Kidney epithelial cell (primary cell): Measurements from ENCODE around the gene TMEM236. TPM values are rescaled to one million over a fixed set of nuclear protein-coding genes. Genes with fewer than 3 reads are reported as not detected.
A peak's percentile ranks its signal among the peaks of the same experiment; 100 is the strongest.

ENCODE experiments used
- DNase-seq: peaks from one replicate; pipeline ENCODE4 v3.0.0-alpha.2; 2010; ENCODE audit warnings: low read depth
- H3K27me3 ChIP-seq: 2 replicates; pipeline ENCODE4 v1.6.0; 2011; ENCODE audit warnings: low read length; ENCODE audit not compliant: control insufficient read depth, insufficient read depth
- H3K36me3 ChIP-seq: 2 replicates; pipeline ENCODE4 v1.5.1; 2011; ENCODE audit warnings: low read length; ENCODE audit not compliant: control insufficient read depth, insufficient read depth
- H3K4me3 ChIP-seq: 2 replicates; pipeline ENCODE4 v1.5.1; 2011; ENCODE audit warnings: low read depth, mild to moderate bottlenecking, control low read depth, low read length
- total RNA-seq: library from RNA; depleted of rRNA; stranded (reverse); fragments of >200 nt; gene quantifications from 2 replicates; pipeline ENCODE4 v1.2.3, GENCODE V29; 2015
- TF ChIP-seq, protein P1 (sequence below): IDR thresholded peaks from 2 replicates; pipeline ENCODE4 v1.5.1; 2011; ENCODE audit warnings: mild to moderate bottlenecking, moderate library complexity, low read length, control low read depth, inconsistent platforms; ENCODE audit not compliant: insufficient read depth, poor library complexity, severe bottlenecking

The TMEM236 gene
- total RNA-seq, 1 donor from 2014 or later: 0.08 TPM

DNA sequence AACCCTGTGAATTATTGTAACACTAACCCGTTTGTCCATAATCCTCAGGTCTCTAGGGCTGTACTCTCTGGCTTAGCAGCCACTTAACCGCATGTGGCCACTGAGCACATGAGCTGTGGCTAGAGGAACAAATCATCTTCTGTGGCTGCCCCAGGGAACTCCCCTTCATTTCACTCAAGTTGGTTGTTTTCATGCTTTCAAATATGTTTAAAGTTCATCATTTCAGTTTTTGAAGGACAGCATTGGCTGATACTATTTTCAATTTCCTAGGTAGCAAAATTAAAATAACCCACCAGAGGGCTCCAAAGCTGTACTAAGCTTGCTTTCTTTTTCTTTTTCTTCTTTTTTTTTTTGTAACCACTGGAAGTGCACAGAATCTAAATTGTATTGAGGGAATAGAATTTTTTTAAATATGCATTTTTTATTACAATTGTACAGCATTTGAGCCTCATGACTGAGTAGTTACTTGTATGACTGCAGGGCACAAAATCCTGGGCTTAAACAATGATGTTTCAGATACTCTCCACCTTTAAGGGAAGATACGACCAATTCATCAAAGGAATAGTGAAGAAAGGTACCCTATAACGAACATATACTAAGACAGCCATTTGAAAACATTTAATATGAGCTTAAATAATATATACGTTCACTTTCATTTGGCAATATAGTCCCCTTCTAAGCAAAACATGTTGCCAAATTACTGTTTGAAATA, 95.7 kb downstream of the TMEM236 start:
- no peak for DNase-seq
- TF ChIP-seq, protein P1, sequence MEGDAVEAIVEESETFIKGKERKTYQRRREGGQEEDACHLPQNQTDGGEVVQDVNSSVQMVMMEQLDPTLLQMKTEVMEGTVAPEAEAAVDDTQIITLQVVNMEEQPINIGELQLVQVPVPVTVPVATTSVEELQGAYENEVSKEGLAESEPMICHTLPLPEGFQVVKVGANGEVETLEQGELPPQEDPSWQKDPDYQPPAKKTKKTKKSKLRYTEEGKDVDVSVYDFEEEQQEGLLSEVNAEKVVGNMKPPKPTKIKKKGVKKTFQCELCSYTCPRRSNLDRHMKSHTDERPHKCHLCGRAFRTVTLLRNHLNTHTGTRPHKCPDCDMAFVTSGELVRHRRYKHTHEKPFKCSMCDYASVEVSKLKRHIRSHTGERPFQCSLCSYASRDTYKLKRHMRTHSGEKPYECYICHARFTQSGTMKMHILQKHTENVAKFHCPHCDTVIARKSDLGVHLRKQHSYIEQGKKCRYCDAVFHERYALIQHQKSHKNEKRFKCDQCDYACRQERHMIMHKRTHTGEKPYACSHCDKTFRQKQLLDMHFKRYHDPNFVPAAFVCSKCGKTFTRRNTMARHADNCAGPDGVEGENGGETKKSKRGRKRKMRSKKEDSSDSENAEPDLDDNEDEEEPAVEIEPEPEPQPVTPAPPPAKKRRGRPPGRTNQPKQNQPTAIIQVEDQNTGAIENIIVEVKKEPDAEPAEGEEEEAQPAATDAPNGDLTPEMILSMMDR: peak; percentile 41
- no peaks in the 10 kb centered on the region for H3K36me3 ChIP-seq
- H3K4me3 ChIP-seq: no peak overlapping the region
- H3K27me3 ChIP-seq: no peaks in the 10 kb centered on the region

DNA sequence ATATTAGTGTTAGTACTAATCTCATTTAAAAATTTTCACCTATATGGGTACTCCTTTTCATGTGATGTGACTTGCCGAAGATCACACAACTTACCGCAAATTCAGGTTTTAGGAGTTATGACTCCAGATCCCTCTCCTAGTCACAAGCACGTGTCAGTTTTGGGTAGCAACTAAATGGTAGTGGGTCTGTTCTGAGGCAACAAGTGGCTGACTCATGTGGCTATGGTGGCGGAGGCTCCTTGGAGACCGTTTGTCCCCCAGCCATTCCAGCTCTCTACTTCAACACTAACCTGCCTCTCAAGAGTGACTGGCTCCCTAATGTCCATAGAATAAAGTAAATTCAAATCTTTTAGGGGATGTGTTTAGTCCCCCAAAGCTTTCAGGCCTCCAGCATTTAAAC, 96.6 kb downstream of the TMEM236 start:
- TF ChIP-seq, protein P1: no peak

More for the DNA sequence above, 96.6 kb downstream of the TMEM236 start:
- H3K27me3 ChIP-seq: no peaks in the 10 kb centered on the region
- H3K36me3 ChIP-seq: no peaks in the 10 kb centered on the region
- H3K4me3 ChIP-seq: no peak overlapping the region
- no peak for DNase-seq

Other genes with a start within 250 kb of the TMEM236 start
- 16.6 and 20.8 TPM in 2 replicates for gene HACD1, start 134.8 kb upstream of the TMEM236 start, total RNA-seq
- 29.6 and 35.3 TPM in 2 replicates for gene STAM, start 108.0 kb upstream of the TMEM236 start, total RNA-seq
- 0.07 and 0.29 TPM in 2 replicates for gene MRC1, start 57.1 kb downstream of the TMEM236 start, total RNA-seq
- gene SLC39A12, start 199.7 kb downstream of the TMEM236 start, total RNA-seq: not detected in 2 replicates